HG02884 (cell line): ENCODE measurements around the gene KRI1.

Experiments used
- ATAC-seq: cut with Tn5 transposase; IDR thresholded peaks from one replicate; pipeline ENCODE4 v1.9.1; 2021; ENCODE audit warnings: mild to moderate bottlenecking, moderate library complexity; ENCODE audit not compliant: unreplicated experiment

The KRI1 gene

DNA sequence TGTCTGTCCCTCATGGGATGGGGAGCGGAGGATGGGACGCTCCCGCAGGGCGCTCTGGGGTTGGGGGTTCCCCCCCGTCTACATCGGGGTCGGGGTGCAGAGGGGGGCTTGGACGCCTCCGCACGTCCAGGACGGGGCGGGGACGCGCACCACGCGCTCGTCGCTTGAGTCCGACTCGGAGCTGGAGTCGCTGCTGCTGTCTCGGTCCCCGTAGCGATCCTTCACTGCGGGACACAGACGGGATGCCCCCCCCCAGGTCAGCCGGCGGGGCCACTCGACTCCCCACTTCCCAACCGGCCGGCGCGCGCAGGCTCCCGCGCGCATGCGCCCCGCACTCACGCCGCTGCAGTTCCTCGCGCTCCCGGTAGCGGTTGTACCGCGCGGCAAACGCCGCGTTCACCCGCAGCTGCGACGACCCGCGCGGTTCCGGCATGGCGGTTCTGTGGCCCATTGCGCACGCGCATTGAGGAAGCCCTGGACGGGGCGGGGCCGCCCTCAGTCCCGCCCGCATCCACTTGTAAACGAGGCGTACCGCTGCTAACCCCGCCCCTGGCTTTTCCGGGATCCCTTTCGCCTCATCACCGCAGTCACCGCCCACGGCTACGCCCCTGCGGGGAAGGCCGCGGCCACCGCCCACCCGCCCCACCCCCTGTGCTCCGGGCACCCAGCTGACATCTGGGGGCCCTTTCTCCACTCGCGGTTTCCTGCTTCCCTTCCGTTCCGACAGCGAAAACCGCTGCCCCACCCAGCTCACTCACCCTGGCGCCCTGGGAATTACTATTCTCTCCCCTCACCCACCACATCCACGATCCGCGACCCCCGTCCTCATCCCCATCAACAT is at the start of gene KRI1:
Gene KRI1 (minus strand): TSS at position 444 of the 841 bp plus-strand sequence. CDS start 11 bp downstream, at position 433.
- ATAC-seq = peak; percentile 38

GRCh38 chr19:10612499-10613119 is 46.8 kb upstream of the KRI1 start:
- no peak for ATAC-seq

DNA sequence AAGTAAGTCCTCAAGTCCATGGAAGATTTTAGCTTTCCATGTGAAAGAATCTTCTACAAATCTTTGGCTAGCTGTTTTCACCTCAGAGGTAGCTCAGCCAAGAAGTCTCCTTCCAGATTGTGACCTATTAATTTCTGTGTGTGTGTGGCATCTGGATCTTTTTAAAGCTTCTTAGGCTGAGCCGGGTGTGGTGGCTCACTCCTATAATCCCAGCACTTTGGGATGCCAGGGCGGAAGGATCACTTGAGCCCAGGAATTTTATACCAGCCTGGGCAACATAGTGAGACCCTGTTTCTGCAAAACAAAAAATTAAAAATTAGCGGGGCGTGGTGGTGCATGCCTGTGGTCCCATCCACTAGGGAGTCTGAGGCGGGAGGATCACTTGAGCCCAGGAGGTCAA is 46.1 kb upstream of the KRI1 start:
- no peak for ATAC-seq

- no peak for ATAC-seq
Observed at GRCh38 chr19:10604460-10604980, 38.7 kb upstream of the KRI1 start.

- ATAC-seq = no peak
Observed at GRCh38 chr19:10603873-10604459, 38.2 kb upstream of the KRI1 start.

GRCh38 chr19:10603084-10603872 is 37.5 kb upstream of the KRI1 start:
- ATAC-seq = no peak

DNA sequence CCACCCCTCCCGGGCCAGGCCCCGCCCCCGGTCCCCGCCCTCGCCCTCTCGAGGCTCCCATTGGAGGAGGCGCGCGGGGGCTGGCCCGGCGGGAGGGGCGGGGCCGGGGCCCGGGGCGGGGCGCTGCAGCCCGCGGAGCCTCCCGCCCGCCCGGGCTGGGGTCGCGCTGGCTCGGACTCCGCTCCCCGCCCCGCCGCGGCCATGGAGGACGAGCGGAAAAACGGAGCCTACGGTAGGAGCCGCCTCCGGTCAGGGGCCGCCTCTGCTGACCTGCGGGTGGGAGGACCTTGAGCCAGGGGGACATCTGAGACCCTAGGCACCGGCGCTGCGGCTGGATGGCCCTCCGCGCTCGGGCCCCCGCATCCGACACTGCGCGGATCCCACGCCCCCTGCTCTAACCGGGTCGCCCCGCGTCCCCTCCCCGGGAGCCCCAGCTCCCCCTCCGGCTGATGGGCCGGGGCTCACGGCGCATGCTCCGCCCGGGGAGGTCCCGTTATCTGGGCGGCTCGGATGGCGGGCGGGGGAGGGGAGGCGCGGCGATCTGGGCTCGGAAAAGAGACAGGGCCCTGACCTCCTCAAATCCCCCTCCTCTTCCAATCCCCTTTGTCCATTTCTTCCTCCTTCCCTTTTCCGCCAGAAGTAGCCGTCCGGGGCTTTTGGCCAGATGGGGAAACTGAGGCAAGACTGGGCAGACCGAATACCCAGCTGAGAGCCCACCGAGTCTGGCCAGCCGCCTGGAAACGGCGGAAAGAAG is 36.7 kb upstream of the KRI1 start:
- peak; percentile 54 for ATAC-seq

DNA sequence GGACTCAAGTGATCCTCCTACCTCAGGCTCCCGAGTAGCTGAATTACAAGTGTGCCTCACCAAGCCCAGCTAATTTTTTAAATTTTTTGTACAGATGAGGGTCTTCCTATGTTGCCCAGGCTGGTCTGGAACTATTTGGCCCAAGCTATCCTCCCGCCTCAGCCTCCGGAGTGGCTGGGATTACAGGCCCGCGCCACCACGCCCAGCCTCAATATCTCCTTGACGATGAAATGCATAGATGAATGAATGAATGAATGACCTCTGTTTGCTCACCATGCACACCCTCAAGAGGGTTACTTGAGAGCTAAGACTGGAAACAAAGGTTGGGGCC is 36.2 kb upstream of the KRI1 start:
- no peak for ATAC-seq

DNA sequence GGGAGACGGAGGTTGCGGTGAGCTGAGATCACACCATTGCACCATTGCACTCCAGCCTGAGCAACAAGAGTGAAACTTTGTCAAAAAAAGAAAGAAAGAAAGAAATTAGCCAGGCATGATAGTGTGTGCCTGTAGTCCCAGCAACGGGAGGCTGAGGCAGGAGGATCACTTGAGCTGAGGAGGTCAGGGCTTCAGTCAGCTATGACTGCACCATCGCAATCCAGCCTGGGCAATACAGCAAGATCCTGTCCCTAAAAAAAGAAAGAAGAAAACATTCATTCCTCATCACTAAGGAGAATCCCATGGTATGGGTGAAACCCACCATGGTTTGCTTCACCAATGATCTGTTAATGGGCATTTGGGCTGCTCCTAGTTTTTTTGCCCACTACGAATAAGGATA is 34.3 kb upstream of the KRI1 start:
- ATAC-seq = no peak

DNA sequence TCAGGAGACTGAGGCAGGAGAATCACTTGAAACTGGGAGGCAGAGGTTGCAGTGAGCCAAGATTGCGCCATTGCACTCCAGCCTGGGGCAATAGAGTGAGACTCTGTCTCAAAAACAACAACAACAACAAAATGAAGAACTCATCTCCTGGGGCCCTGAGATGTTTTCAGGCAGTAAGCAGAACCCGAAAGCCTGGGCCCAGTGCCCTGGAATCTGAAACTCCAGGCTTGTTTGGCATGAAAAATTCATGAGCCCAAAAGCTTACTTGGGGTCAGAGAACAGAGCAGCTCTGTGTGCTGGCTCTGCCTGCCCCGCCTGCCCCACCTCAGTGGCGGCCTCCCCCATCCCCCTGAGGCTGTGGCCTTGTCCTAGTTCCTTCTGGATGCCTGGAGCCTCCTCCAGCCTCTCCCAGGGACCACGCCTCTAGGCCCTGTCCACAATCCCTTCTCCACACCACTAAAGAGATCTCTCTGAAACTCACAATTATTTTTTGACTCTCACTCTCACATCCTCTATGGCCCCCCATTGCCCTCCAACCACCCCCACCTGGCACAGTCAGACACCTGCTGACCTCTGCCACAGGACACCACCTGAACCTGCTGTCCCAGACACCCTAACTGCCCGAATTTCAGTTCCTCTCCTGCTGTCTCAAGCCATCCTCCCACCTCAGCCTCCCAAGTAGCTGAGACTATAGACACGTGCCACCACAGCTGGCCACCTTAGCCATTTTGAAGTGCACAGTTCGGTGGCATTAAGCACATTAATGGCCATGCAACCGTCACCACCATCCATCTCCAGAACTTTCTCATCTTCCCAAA is 28.2 kb upstream of the KRI1 start:
- no peak for ATAC-seq

GRCh38 chr19:10593148-10593547 is 27.3 kb upstream of the KRI1 start:
- no peak for ATAC-seq

DNA sequence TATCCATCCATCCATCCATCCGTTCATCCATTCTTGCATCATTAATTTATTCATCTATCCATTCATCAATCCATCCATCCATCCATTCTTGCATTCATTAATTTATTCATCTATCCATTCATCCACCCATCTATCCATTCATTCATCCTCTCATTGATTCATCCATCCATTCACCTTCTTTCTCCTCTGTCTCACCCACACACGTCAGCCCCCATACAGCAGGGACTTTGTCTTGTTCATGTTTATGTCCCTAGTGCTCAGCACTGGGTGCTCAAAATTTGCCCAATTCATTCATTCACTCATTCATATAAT is 22.0 kb upstream of the KRI1 start:
- ATAC-seq = no peak

- no peak for ATAC-seq
Observed at GRCh38 chr19:10587022-10587838, 21.4 kb upstream of the KRI1 start, which contains the start of gene AP1M2. AP1M2 (minus strand) TSS chr19:10587312; CDS start chr19:10587231, 81 bp downstream.

GRCh38 chr19:10586396-10586795 is 20.6 kb upstream of the KRI1 start:
- ATAC-seq = no peak

DNA sequence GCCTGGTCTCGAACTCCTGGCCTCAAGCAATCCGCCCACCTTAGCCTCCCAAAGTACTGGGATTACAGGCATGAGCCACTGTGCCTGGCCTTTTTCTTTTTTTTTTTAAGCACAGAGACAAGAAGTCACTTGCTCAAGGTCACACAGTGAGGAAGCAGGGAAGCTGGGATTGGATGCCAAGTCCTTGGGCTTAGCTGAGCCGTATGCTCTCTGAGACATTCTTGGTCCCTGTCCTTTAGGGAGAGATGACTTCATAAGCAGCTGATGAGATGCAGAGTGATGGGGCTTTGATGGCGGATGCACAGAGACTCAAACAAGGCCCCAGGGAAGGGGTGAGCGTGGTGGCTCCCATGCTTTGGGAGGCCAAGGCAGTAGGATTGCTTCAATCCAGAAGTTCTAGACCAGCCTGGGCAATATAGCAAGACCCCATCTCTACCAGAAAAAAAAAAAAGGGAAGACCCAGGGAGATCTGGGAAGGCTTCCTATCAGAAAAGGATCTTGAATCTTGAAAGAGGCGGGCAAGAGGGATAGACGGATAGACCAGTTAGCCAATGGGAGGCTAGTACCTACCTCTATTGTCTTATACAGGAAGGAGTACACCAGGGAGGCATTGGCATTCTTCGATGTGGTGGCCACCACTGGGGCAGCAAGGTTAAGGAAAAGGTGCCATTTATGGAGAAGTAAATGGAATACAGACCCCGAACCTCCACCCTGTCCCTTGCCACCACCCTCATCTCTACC is 17.4 kb upstream of the KRI1 start:
- ATAC-seq = no peak

- ATAC-seq = no peak
Observed at GRCh38 chr19:10582091-10582490, 16.3 kb upstream of the KRI1 start.

- ATAC-seq = no peak
Observed at GRCh38 chr19:10580979-10581631, 15.3 kb upstream of the KRI1 start.

DNA sequence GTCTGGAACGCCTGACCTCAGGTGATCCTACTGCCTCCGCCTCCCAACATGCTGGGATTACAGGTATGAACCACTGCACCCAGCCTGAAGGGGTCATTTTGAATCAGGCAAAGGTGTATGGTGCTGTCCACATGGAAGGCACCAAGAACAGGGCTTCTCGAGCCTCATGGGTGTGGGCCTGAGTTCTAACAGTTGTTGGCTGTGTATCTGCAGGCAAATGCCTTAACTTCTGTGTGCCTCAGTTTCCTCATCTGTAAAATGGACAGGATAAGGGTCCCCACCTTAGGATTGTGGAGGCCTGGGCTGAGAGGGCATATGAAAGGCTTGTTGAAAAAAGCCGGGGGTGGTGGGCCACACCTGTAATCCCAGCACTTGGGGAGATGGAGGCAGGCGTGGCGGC is 12.1 kb upstream of the KRI1 start:
- ATAC-seq = no peak
